Measurements from ENCODE around the gene STOML2.

The STOML2 gene

DNA sequence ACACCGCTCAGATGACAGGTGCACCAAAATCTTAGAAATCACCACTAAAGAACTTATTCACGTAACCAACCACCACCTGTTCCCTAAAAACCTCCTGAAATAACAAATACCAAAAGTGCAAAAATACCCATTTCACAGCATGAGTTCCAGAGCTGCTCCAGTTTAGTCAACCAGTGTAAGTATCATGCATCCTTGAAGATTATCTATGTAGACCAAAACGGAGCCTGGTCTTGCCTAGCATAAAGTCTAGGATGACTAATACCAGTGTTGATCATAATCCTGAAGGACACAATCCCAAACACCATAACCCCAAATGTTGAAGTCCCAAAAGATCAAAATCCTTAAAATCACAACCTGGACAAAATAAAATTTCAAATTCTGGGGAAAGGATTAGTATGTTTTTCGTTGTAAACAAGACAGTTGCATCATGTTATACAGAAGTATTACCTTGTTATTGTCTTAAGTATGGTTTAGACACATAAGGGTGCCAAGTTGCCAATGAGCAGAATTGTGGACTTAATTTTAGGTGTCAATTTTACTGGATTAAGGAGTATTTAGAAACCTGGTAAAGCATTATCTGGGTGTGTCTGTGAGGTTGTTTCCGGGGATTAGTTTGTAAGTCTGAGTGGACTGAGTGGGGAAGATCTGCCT lies 48.6 kb downstream of the STOML2 start:
- Histone ChIP-seq H3K4me1 (ENCODE audit: control insufficient read depth in 1 of 2, insufficient read depth in 2 of 2, low read length in 2 of 2) (no peaks in the 10 kb centered on the region), H3K4me3 (ENCODE audit: low read depth, low read length) (no peak overlapping the region), H4K91ac (ENCODE audit: low read depth, low read length) (no peak overlapping the region), H2AFZ (ENCODE audit: insufficient read depth, low read length, poor library complexity) (no peak overlapping the region), H3K27me3 (ENCODE audit: insufficient read depth, low read length) (no peaks in the 10 kb centered on the region), H3K9ac (ENCODE audit: low read length) (no peak overlapping the region), H2BK12ac (ENCODE audit: low read length) (no peak overlapping the region), H2BK5ac (ENCODE audit: low read depth, low read length, poor library complexity) (no peak overlapping the region), H3K79me1 (ENCODE audit: low read length) (no peaks in the 10 kb centered on the region), H3K18ac (ENCODE audit: low read length) (no peak overlapping the region), H2BK120ac (ENCODE audit: insufficient read depth, low read length, poor library complexity) (no peak overlapping the region), H3K23ac (ENCODE audit: low read length) (no peak overlapping the region), H3K27ac (ENCODE audit: low read depth, low read length) (no peak overlapping the region), H3K4ac (ENCODE audit: low read depth, low read length) (no peak overlapping the region), H3K79me2 (ENCODE audit: control insufficient read depth, insufficient read depth, low read length, poor library complexity) (no peaks in the 10 kb centered on the region), H3K4me2 (ENCODE audit: low read length) (no peak overlapping the region), H3K14ac (ENCODE audit: low read length) (no peak overlapping the region), H4K12ac (ENCODE audit: low read depth, low read length) (no peak overlapping the region), H3K36me3 (ENCODE audit: control insufficient read depth in 1 of 2, insufficient read depth in 2 of 2, low read length in 2 of 2) (peaks cover 38 to 56% of the 10 kb centered on the region in 2 experiments), H4K8ac (ENCODE audit: low read depth, low read length) (no peak overlapping the region), H3K9me3 (ENCODE audit: insufficient read depth, low read depth, low read length) (peaks cover 3% of the 10 kb centered on the region), H2AK5ac (ENCODE audit: low read length) (no peak overlapping the region)
- no peak for DNase-seq
- WGBS (ENCODE audit: extremely low coverage, insufficient coverage, insufficient read length): no CpG with 5 or more reads among the region's 5 CpGs

- no peak overlapping the region for H3K9ac ChIP-seq (ENCODE audit: low read length)
- H2BK5ac ChIP-seq (ENCODE audit: low read depth, low read length, poor library complexity): no peak overlapping the region
- H3K27me3 ChIP-seq (ENCODE audit: insufficient read depth, low read length): no peaks in the 10 kb centered on the region
- H2BK12ac ChIP-seq (ENCODE audit: low read length): no peak overlapping the region
- peak; percentile 69 to 87 for DNase-seq
- no peak overlapping the region for H3K14ac ChIP-seq (ENCODE audit: low read length)
- H3K18ac ChIP-seq (ENCODE audit: low read length): no peak overlapping the region
- no peak overlapping the region for H3K4ac ChIP-seq (ENCODE audit: low read depth, low read length)
- no peak overlapping the region for H4K12ac ChIP-seq (ENCODE audit: low read depth, low read length)
- H3K4me2 ChIP-seq (ENCODE audit: low read length): no peak overlapping the region
- no peak overlapping the region for H3K4me3 ChIP-seq (ENCODE audit: low read depth, low read length)
- H2AK5ac ChIP-seq (ENCODE audit: low read length): no peak overlapping the region
- no peak overlapping the region for H2BK120ac ChIP-seq (ENCODE audit: insufficient read depth, low read length, poor library complexity)
- H4K8ac ChIP-seq (ENCODE audit: low read depth, low read length): no peak overlapping the region
- no peak overlapping the region for H2AFZ ChIP-seq (ENCODE audit: insufficient read depth, low read length, poor library complexity)
- no peak overlapping the region for H3K27ac ChIP-seq (ENCODE audit: low read depth, low read length)
- H3K79me1 ChIP-seq (ENCODE audit: low read length): no peaks in the 10 kb centered on the region
- peaks cover 24 to 40% of the 10 kb centered on the region in 2 experiments for H3K36me3 ChIP-seq (ENCODE audit: control insufficient read depth in 1 of 2, insufficient read depth in 2 of 2, low read length in 2 of 2)
- H3K79me2 ChIP-seq (ENCODE audit: control insufficient read depth, insufficient read depth, low read length, poor library complexity): no peaks in the 10 kb centered on the region
- H3K9me3 ChIP-seq (ENCODE audit: insufficient read depth, low read depth, low read length): no peaks in the 10 kb centered on the region
- H3K4me1 ChIP-seq (ENCODE audit: control insufficient read depth in 1 of 2, insufficient read depth in 2 of 2, low read length in 2 of 2): no peaks in the 10 kb centered on the region
- H3K23ac ChIP-seq (ENCODE audit: low read length): no peak overlapping the region
- WGBS (ENCODE audit: extremely low coverage, insufficient coverage, insufficient read length): no CpG with 5 or more reads among the region's 7 CpGs
- no peak overlapping the region for H4K91ac ChIP-seq (ENCODE audit: low read depth, low read length)
Observed at GRCh38 chr9:35051069-35051967, 51.6 kb downstream of the STOML2 start.

Data from trophoblast cell (in vitro differentiated cells and primary cell).